Astrocyte (in vitro differentiated cells and primary cell): ENCODE data around the gene ANAPC15. TPM values are rescaled to one million over a fixed set of nuclear protein-coding genes. Genes with fewer than 3 reads are reported as not detected.

Source experiments
- DNase-seq: peaks from one replicate; pipeline ENCODE4 v3.0.0-alpha.2; 2010; ENCODE audit warnings: low read depth
- FAIRE-seq: peaks from 2 replicates; lab custom pipeline; 2011; peaks lifted over from hg19 to GRCh38; lab: Jason Lieb, UNC
- H2AFZ ChIP-seq: 2 replicates; pipeline ENCODE4 v1.6.0; 2012; ENCODE audit warnings: low read depth, low read length, inconsistent platforms
- H3K27ac ChIP-seq: 2 replicates; pipeline ENCODE4 v1.5.1; 2011; ENCODE audit warnings: low read depth, low read length, inconsistent platforms
- H3K27me3 ChIP-seq: 2 replicates; pipeline ENCODE4 v1.6.0; 2011; ENCODE audit warnings: low read length, inconsistent platforms; ENCODE audit not compliant: insufficient read depth
- H3K36me3 ChIP-seq: 2 replicates; pipeline ENCODE4 v1.5.1; 2011; ENCODE audit warnings: low read length, inconsistent platforms; ENCODE audit not compliant: insufficient read depth
- H3K4me1 ChIP-seq: 2 replicates; pipeline ENCODE4 v1.5.1; 2011; ENCODE audit warnings: low read length, inconsistent platforms; ENCODE audit not compliant: insufficient read depth
- H3K4me2 ChIP-seq: 2 replicates; pipeline ENCODE4 v1.6.0; 2012; ENCODE audit warnings: low read length, inconsistent platforms
- H3K4me3 ChIP-seq: 2 replicates; pipeline ENCODE4 v1.5.1; 2011; ENCODE audit warnings: low read depth, mild to moderate bottlenecking, low read length, inconsistent platforms; ENCODE audit not compliant: insufficient read depth
- H3K79me2 ChIP-seq: 2 replicates; pipeline ENCODE4 v1.6.0; 2012; ENCODE audit warnings: mild to moderate bottlenecking, low read length, inconsistent platforms; ENCODE audit not compliant: insufficient read depth
- H3K9ac ChIP-seq: 2 replicates; pipeline ENCODE4 v1.6.0; 2012; ENCODE audit warnings: mild to moderate bottlenecking, low read length, inconsistent platforms
- H3K9me3 ChIP-seq: 2 replicates; pipeline ENCODE4 v1.5.1; 2012; ENCODE audit warnings: low read depth, mild to moderate bottlenecking, low read length, inconsistent platforms; ENCODE audit not compliant: insufficient read depth
- H4K20me1 ChIP-seq: 2 replicates; pipeline ENCODE4 v1.6.0; 2012; ENCODE audit warnings: low read length, inconsistent platforms; ENCODE audit not compliant: insufficient read depth
- H3K27ac Mint-ChIP-seq: one replicate; pipeline ENCODE4 v1.8.0; 2021; ENCODE audit warnings: mild to moderate bottlenecking, mixed read lengths; ENCODE audit not compliant: unreplicated experiment
- H3K27me3 Mint-ChIP-seq: one replicate; pipeline ENCODE4 v1.8.0; 2021; ENCODE audit warnings: low read depth, mixed read lengths; ENCODE audit not compliant: unreplicated experiment
- H3K36me3 Mint-ChIP-seq: one replicate; pipeline ENCODE4 v1.8.0; 2021; ENCODE audit warnings: low read depth, mixed read lengths; ENCODE audit not compliant: unreplicated experiment
- H3K4me1 Mint-ChIP-seq: one replicate; pipeline ENCODE4 v1.8.0; 2021; ENCODE audit warnings: low read depth, mixed read lengths; ENCODE audit not compliant: unreplicated experiment
- H3K4me3 Mint-ChIP-seq: one replicate; pipeline ENCODE4 v1.8.0; 2021; ENCODE audit warnings: mild to moderate bottlenecking, moderate library complexity, mixed read lengths; ENCODE audit not compliant: unreplicated experiment
- H3K9me3 Mint-ChIP-seq: one replicate; pipeline ENCODE4 v1.8.0; 2021; ENCODE audit warnings: mild to moderate bottlenecking, mixed read lengths; ENCODE audit not compliant: unreplicated experiment
- CTCF ChIP-seq: IDR thresholded peaks from 2 replicates; pipeline ENCODE4 v1.5.1; 2011; ENCODE audit warnings: low read depth, mild to moderate bottlenecking, inconsistent platforms, low read length, moderate library complexity; ENCODE audit not compliant: insufficient read depth
- EZH2 ChIP-seq: IDR thresholded peaks from 2 replicates; pipeline ENCODE4 v1.6.1; 2012; ENCODE audit warnings: mild to moderate bottlenecking, low read length, inconsistent platforms; ENCODE audit not compliant: insufficient read depth
- total RNA-seq: library from RNA; stranded (reverse); gene quantifications from 2 replicates; pipeline ENCODE4 v1.2.1, GENCODE V29; 2021

Gene ANAPC15
- total RNA-seq, 1 donor from 2014 or later, result 39.0 TPM

GRCh38 chr11:72124046-72124445 lies 11.6 kb upstream of the ANAPC15 start:
- H3K4me3 ChIP-seq, result no peak overlapping the region
- no peak for DNase-seq
- Mint-ChIP-seq H3K27me3 (peaks cover 18% of the 10 kb centered on the region), H3K4me1 (no peaks in the 10 kb centered on the region), H3K36me3 (peaks cover 4% of the 10 kb centered on the region), H3K9me3 (peaks cover 13% of the 10 kb centered on the region), H3K4me3 (no peak overlapping the region), H3K27ac (no peak overlapping the region)
- no peak overlapping the region for H2AFZ ChIP-seq
- H3K4me1 ChIP-seq, result no peaks in the 10 kb centered on the region
- H4K20me1 ChIP-seq, result no peaks in the 10 kb centered on the region
- H3K27ac ChIP-seq, result no peak overlapping the region
- TF ChIP-seq CTCF (no peak), EZH2 (no peak)
- H3K9me3 ChIP-seq, result peaks cover 6% of the 10 kb centered on the region
- H3K79me2 ChIP-seq, result no peaks in the 10 kb centered on the region
- no peaks in the 10 kb centered on the region for H3K36me3 ChIP-seq
- no peak overlapping the region for H3K4me2 ChIP-seq
- H3K9ac ChIP-seq, result no peak overlapping the region
- FAIRE-seq, result no peak
- H3K27me3 ChIP-seq, result no peaks in the 10 kb centered on the region

GRCh38 chr11:72123117-72123653 lies 10.7 kb upstream of the ANAPC15 start:
- Histone ChIP-seq H3K36me3 (no peaks in the 10 kb centered on the region), H3K4me1 (no peaks in the 10 kb centered on the region), H3K9me3 (peaks cover 3% of the 10 kb centered on the region), H4K20me1 (no peaks in the 10 kb centered on the region), H2AFZ (no peak overlapping the region), H3K9ac (no peak overlapping the region), H3K27ac (no peak overlapping the region), H3K4me3 (no peak overlapping the region), H3K79me2 (no peaks in the 10 kb centered on the region), H3K27me3 (no peaks in the 10 kb centered on the region), H3K4me2 (no peak overlapping the region)
- FAIRE-seq (no peak), DNase-seq (no peak)
- H3K9me3 Mint-ChIP-seq, result peaks cover 6% of the 10 kb centered on the region
- peaks cover 4% of the 10 kb centered on the region for H3K36me3 Mint-ChIP-seq
- H3K4me1 Mint-ChIP-seq, result no peaks in the 10 kb centered on the region
- H3K4me3 Mint-ChIP-seq, result no peak overlapping the region
- no peak for TF ChIP-seq EZH2
- TF ChIP-seq CTCF, result no peak
- peaks cover 17% of the 10 kb centered on the region for H3K27me3 Mint-ChIP-seq
- no peak overlapping the region for H3K27ac Mint-ChIP-seq

- Mint-ChIP-seq H3K27me3 (peaks cover 17% of the 10 kb centered on the region), H3K4me3 (no peak overlapping the region), H3K9me3 (peaks cover 6% of the 10 kb centered on the region), H3K4me1 (no peaks in the 10 kb centered on the region), H3K36me3 (peaks cover 4% of the 10 kb centered on the region), H3K27ac (no peak overlapping the region)
- Histone ChIP-seq H3K27ac (no peak overlapping the region), H4K20me1 (no peaks in the 10 kb centered on the region), H3K9ac (no peak overlapping the region), H3K4me2 (no peak overlapping the region), H3K4me3 (no peak overlapping the region), H3K9me3 (peaks cover 3% of the 10 kb centered on the region), H2AFZ (no peak overlapping the region), H3K36me3 (no peaks in the 10 kb centered on the region), H3K79me2 (no peaks in the 10 kb centered on the region), H3K27me3 (no peaks in the 10 kb centered on the region), H3K4me1 (no peaks in the 10 kb centered on the region)
- TF ChIP-seq CTCF (no peak), EZH2 (no peak)
- DNase-seq (no peak), FAIRE-seq (no peak)
Measured at GRCh38 chr11:72122607-72123006, 10.1 kb upstream of the ANAPC15 start.
